ENCODE results near the gene SELENOM.

The SELENOM gene

GRCh38 chr22:31055117-31055634 lies 52.2 kb downstream of the SELENOM start:
- DNase-seq (ENCODE audit: extremely low read depth, insufficient read length): no peak
- Histone ChIP-seq H3K36me3 (ENCODE audit: control insufficient read depth, insufficient read depth, low read length) (no peaks in the 10 kb centered on the region), H3K4me3 (replicated peaks; ENCODE audit: low read depth, low read length) (no peak overlapping the region), H3K27me3 (replicated peaks; ENCODE audit: control insufficient read depth, insufficient read depth, low read length) (no peaks in the 10 kb centered on the region)
- TF ChIP-seq CTCF (IDR thresholded peaks at IDR 0.05; ENCODE audit: insufficient read depth, low read length, poor library complexity, severe bottlenecking): no peak
